NCI-H2081 (cell line): ENCODE measurements around the gene ACTG1.

Experiments
- DNase-seq, 2 experiments: peaks; one replicate each; lab custom pipeline; 2025; lab: John Stamatoyannopoulos, UW

ACTG1 gene

GRCh38 chr17:81498953-81499600 lies 13.5 kb downstream of the ACTG1 start:
- DNase-seq: no peak

DNA sequence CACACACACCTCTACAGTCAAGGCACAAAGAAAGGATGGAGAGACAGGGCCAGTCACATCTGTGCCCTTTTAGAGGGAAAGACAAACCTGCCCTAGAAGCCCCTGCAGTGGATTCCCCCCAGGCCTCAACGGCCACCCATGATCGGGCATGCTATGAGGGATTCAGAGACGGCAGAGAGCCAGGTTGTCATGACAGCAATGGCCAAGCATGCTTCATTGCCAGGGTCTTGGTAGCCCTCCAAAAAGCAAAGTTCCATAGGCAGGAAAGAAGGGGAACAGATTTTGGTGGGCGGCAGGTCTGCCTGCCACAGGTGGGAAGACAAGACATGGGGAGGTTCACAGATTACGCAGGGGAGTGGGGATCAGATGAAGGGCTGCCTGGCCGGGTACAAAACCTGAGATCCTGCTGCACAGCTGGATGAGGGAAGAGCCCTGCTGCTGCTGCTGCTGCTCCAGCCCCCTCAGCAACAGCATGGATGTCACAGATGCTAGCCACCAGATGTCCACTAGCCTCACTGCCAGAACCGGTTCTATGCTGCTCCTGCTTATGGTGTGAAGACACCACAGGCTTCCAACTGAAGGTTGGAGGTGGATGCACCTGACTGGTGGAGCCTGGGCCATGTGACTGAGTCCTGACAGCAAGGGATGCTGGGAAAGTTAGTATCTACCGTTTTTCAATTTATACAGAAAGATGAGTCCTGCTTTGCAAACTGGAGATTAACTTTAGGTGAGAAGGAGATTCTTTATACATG lies 17.8 kb downstream of the ACTG1 start:
- no peak for DNase-seq

- DNase-seq: no peak
Measured at GRCh38 chr17:81493198-81494038, 19.2 kb downstream of the ACTG1 start.

GRCh38 chr17:81492706-81493105 lies 19.9 kb downstream of the ACTG1 start:
- DNase-seq: no peak

GRCh38 chr17:81492202-81492601 lies 20.4 kb downstream of the ACTG1 start:
- DNase-seq: no peak

- no peak for DNase-seq
Measured at GRCh38 chr17:81491761-81492160, 20.8 kb downstream of the ACTG1 start.

GRCh38 chr17:81491181-81491581 lies 21.4 kb downstream of the ACTG1 start:
- DNase-seq: no peak

DNA sequence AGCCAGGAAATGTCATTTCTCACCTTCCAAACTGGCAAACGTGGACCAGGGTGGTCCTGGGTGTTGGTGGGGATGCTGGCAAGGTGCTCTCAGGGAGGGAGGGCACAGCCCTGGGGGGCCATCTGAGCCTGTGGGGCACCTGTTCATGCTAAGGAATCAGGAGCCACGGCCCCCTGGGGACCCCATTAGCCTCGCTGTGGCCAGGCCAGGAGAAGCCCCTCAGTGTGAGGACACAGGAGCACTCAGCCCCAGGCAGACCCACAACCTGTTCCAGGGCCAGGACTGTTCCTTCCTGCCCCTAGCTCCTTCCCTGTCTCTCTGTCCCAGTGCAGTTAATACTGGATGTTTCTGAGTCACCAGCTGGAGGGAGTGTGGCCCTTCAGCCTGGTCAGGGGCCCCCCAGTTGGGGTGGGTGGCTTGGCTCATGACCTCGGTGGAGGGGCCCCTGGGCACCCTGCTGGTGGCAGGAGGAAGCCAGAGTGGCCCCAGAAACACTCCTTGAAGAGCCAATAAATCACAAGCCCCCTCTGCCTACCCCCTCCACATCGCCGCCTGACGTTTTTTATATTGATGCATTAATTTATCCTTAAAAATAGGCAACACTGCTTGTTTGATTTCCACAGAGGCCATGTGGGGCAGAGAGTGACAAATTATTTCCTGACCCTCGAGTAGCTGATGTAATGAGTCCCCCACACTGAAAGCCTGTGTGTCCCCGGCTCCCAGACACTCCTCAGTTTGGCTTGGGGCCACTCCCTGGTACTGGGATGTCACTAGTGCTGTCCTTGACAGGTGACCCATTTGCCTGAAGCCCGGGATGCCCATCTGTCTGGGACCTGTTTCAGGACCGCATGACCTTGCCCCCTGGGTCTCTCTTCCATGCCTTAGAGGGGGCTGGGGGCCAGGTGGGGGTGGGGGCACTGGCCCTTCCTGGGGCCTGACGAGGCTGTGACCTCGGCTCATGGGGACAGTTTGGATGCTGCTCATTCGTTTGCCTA lies 22.3 kb downstream of the ACTG1 start:
- no peak for DNase-seq

GRCh38 chr17:81489012-81489997 lies 23.3 kb downstream of the ACTG1 start:
- DNase-seq: peak in 1 of 2 experiments; percentile 42

GRCh38 chr17:81488276-81488860 lies 24.2 kb downstream of the ACTG1 start:
- DNase-seq: peak in 1 of 2 experiments; percentile 43

DNA sequence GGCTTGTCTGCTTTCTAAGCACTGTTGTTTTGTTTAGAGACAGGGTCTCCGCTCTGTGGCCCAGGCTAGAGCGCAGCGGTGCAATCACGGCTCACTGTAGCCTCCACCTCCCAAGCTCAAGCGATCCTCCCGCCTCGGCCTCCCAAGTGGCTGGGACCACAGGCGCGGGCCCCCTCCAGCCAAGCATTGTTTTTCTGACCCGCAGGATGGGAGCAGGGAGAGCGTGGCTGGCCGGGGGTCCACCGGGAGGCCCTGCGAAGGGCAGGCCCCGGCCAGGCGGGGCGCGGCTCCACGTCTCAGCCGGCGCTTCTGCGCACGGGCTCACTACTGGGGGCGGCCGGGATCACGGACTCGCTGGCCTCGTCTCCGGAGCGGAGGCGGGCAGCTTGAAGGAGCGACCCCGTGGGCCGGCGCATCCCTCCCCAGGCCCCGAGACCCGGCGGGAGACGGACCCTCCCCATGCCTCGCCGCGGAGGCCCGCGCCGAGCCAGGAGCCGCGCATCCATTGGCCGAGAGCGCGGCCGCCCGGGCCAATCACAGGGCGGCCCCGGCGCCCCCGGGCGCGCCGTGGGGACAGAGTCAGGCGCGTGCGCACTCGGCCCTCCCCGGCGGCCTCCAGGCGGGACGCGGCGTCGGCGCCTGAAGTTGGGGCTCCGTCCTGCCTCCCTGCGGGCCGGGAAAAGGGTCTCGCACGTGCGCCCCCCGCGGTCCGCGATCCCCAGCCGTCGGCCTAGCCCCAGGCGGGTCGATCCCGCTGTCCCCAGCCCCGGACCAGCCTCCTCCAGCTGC lies 24.9 kb downstream of the ACTG1 start:
- peak; percentile 73 to 91 for DNase-seq

- DNase-seq: no peak
Measured at GRCh38 chr17:81487089-81487486, 25.5 kb downstream of the ACTG1 start.

- DNase-seq: no peak
Measured at GRCh38 chr17:81486199-81486810, 26.3 kb downstream of the ACTG1 start.

GRCh38 chr17:81484195-81484979 lies 28.2 kb downstream of the ACTG1 start:
- peak; percentile 88 to 89 for DNase-seq

- no peak for DNase-seq
Measured at GRCh38 chr17:81483862-81484194, 28.8 kb downstream of the ACTG1 start.

- no peak for DNase-seq
Measured at GRCh38 chr17:81483085-81483861, 29.3 kb downstream of the ACTG1 start.

GRCh38 chr17:81482673-81483072 lies 29.9 kb downstream of the ACTG1 start:
- DNase-seq: peak in 1 of 2 experiments; percentile 61
